Astrocyte of the cerebellum (primary cell): ENCODE results near the gene ATP9A.
"Not testable (repeated sequence)": the region's sequence is repeated elsewhere in the genome, so short reads cannot be mapped to it uniquely, and the experiment has no call there.

Experiments used
- DNase-seq: peaks from one replicate; pipeline ENCODE4 v3.0.0-alpha.2; 2011; ENCODE audit warnings: low read depth
- H3K4me3 ChIP-seq: 2 replicates; pipeline ENCODE4 v1.5.1; 2011; ENCODE audit warnings: mild to moderate bottlenecking, low read depth, low read length, moderate library complexity
- in situ Hi-C: cut with HindIII; loops from 2 replicates; pipeline ENCODE4 v1.10.0; 2017; ENCODE audit warnings: low sequenced_read_pairs
- TF ChIP-seq, protein P1 (sequence below): IDR thresholded peaks from 2 replicates; pipeline ENCODE4 v1.5.1; 2012; ENCODE audit warnings: low read length, low read depth, moderate library complexity, mild to moderate bottlenecking; ENCODE audit errors: missing control alignments

Gene ATP9A

DNA sequence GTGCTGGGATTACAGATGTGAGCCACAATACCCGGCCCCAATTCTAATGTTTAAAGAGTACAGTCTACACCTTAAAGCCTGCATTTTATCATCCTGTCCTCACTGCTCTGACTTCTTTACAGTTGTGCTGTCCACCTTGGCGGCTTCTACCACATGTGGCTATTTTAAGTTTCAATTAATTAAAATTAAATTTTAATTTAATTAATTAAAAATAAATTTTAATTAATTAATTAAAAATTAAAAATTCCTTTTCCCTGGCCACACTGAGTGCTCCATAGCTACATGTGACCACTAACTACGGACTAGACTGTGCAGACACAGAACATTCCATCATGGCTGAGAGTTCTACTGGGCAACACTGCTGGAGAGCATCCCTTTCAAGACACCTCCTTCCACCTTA is 27.4 kb downstream of the ATP9A start:
- TF ChIP-seq, protein P1, sequence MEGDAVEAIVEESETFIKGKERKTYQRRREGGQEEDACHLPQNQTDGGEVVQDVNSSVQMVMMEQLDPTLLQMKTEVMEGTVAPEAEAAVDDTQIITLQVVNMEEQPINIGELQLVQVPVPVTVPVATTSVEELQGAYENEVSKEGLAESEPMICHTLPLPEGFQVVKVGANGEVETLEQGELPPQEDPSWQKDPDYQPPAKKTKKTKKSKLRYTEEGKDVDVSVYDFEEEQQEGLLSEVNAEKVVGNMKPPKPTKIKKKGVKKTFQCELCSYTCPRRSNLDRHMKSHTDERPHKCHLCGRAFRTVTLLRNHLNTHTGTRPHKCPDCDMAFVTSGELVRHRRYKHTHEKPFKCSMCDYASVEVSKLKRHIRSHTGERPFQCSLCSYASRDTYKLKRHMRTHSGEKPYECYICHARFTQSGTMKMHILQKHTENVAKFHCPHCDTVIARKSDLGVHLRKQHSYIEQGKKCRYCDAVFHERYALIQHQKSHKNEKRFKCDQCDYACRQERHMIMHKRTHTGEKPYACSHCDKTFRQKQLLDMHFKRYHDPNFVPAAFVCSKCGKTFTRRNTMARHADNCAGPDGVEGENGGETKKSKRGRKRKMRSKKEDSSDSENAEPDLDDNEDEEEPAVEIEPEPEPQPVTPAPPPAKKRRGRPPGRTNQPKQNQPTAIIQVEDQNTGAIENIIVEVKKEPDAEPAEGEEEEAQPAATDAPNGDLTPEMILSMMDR: no peak
- in situ Hi-C loops: no loop called here
- no peak overlapping the region for H3K4me3 ChIP-seq
- no peak for DNase-seq

- H3K4me3 ChIP-seq, in situ Hi-C loops, DNase-seq: not testable (repeated sequence)
Measured at GRCh38 chr20:51740308-51740707, 27.9 kb downstream of the ATP9A start.

- H3K4me3 ChIP-seq: no peak overlapping the region
- in situ Hi-C loops: no loop called here
- TF ChIP-seq, protein P1: no peak
- no peak for DNase-seq
Measured at GRCh38 chr20:51739722-51740249, 28.4 kb downstream of the ATP9A start.

- DNase-seq: no peak
- TF ChIP-seq, protein P1: no peak
- in situ Hi-C loops: no loop called here
- H3K4me3 ChIP-seq: no peak overlapping the region
Measured at GRCh38 chr20:51738877-51739447, 29.2 kb downstream of the ATP9A start.

DNA sequence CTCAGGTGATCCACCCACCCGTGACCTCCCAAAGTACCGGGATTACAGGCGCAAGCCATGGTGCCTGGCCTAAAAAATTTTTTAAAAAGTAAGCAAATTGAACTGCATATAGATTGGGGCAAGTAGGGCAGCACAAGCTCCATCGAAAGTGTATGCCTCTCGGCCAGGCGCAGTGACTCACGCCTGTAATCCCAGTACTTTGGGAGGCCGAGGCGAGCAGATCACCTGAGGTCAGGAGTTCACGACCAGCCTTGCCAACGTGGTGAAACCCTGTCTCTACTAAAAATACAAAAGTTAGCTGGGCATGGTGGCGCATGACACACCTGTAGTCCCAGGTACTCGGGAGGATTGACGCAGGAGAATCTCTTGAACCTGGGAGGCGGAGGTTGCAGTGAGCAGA is 29.9 kb downstream of the ATP9A start:
- DNase-seq, in situ Hi-C loops, H3K4me3 ChIP-seq: not testable (repeated sequence)

GRCh38 chr20:51736947-51737346 is 31.2 kb downstream of the ATP9A start:
- TF ChIP-seq, protein P1: no peak
- no peak for DNase-seq
- H3K4me3 ChIP-seq: no peak overlapping the region
- in situ Hi-C loops: no loop called here

DNA sequence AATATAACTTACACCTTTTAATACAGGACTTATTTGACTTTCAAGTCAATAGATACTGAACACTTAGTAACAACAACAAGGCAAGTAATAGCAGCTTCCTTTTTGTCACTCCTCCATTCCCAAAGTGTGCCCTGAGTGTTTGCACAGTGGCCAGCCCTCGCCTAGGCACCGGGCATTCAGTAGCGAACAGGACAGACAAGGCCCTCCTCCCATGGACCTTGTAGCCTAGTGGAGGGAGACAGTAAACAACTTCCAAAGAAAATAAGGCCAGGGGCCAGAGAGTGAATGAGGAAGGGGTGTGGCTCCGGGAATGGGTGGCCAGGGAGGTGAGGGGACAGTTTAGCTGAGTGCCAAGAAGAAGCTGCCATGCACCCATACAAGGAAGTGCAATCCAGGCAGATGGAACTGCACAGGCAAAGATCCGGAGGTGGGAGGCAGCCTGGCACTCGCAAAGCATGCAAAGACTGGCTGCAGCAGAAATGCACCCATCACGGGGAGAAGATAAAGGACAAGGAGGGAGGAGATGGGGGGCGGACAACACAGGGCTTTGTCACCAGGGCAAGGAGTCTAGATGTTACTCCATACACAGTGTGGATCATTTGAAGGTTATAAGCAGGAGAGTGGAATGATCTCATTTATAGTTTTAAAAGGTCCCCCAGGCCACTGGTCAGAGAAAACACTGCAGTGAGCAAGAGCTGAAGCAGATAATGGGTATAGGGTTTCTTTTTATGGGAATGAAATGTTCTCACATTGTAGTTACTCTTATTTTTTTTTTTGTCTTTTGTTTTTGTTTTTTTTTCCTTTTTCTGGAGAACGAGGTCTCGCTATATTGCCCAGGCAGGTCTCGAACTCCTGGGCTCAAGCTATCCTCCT is 32.2 kb downstream of the ATP9A start:
- DNase-seq: no peak
- no peak overlapping the region for H3K4me3 ChIP-seq
- in situ Hi-C loops: no loop called here
- TF ChIP-seq, protein P1: no peak
